HepG2 (cell line): Measurements from ENCODE around the gene EPHX1. TPM values are rescaled to one million over a fixed set of nuclear protein-coding genes. Genes with fewer than 3 reads are reported as not detected.
A peak's percentile ranks its signal among the peaks of the same experiment; 100 is the strongest.

Experiments used
- ATAC-seq: fragments of 200-7000 bp; cut with Tn5 transposase; 3 replicates; pipeline ENCODE4 v1.9.1; 2020; ENCODE audit warnings: mild to moderate bottlenecking, moderate library complexity
- BruUV-seq: library from RNA; stranded (reverse); fragments of 400-500 nt; replicated peaks from 2 replicates; lab custom pipeline; 2021; lab: Mats Ljungman, UMichigan
- CTCF ChIA-PET: fragments of 300-600 bp; formaldehyde crosslinking; extraction: SDS; loops from one replicate; lab custom pipeline; 2021; ENCODE audit warnings: low total read pairs, inconsistent platforms, low intra/inter-chr PET ratio; lab: Yijun Ruan, JAX
- POLR2A ChIA-PET: fragments of 350-600 bp; sonication (Branson Sonifier 250); formaldehyde crosslinking; loops from one replicate; lab custom pipeline; 2020; ENCODE audit warnings: antibody characterized with exemption, inconsistent platforms; lab: Yijun Ruan, JAX
- DNase-seq: peaks from one replicate; pipeline ENCODE4 v3.0.0-alpha.2; 2015; ENCODE audit warnings: low spot score
- FAIRE-seq: peaks from 3 replicates; lab custom pipeline; 2011; peaks lifted over from hg19 to GRCh38; lab: Jason Lieb, UNC
- H2AFZ ChIP-seq: one replicate; pipeline ENCODE4 v1.6.1; 2011; ENCODE audit warnings: low read length, inconsistent platforms
- H3K27ac ChIP-seq: fragments of 300-600 bp; 3 replicates; pipeline ENCODE4 v1.8.0; 2011; ENCODE audit warnings: mixed run types, mild to moderate bottlenecking, mixed read lengths, low read length, inconsistent platforms; ENCODE audit not compliant: insufficient read depth; ENCODE audit errors: extremely low read length
- H3K27me3 ChIP-seq, 2 experiments: fragments of 200-600 bp in 1 of 2; 2 replicates in 1 of 2; 3 replicates in 1 of 2; pipeline versions ENCODE4 v1.6.0 to v1.8.0; 2011; ENCODE audit warnings: low read length in 2 of 2, mild to moderate bottlenecking in 2 of 2, moderate library complexity in 2 of 2, inconsistent platforms in 1 of 2; ENCODE audit not compliant: insufficient read depth in 2 of 2, control insufficient read depth in 1 of 2
- H3K36me3 ChIP-seq, 2 experiments: fragments of 200-600 bp in 1 of 2; replicated peaks in 1 of 2; 2 replicates in 1 of 2; 3 replicates in 1 of 2; pipeline versions ENCODE4 v1.5.1 to v1.8.0; 2011; ENCODE audit warnings: low read length in 2 of 2, inconsistent platforms in 1 of 2; ENCODE audit not compliant: insufficient read depth in 2 of 2, control insufficient read depth in 1 of 2
- H3K4me1 ChIP-seq: 2 replicates; pipeline ENCODE4 v1.5.1; 2012; ENCODE audit warnings: low read length, inconsistent platforms; ENCODE audit not compliant: insufficient read depth
- H3K4me2 ChIP-seq: 2 replicates; pipeline ENCODE4 v1.6.0; 2011; ENCODE audit warnings: low read depth, low read length, inconsistent platforms
- H3K4me3 ChIP-seq, 3 experiments: fragments of 200-600 bp in 1 of 3; sonication (generic), shearing (Covaris generic) in 1 of 3; replicated peaks in 1 of 3; 2 replicates each; pipeline ENCODE4 v1.5.1; 2011 to 2016; ENCODE audit warnings: low read length in 3 of 3, inconsistent platforms in 2 of 3, low read depth in 2 of 3, mild to moderate bottlenecking in 2 of 3, control low read depth in 1 of 3, mixed read lengths in 1 of 3; ENCODE audit not compliant: insufficient read depth in 1 of 3
- H3K79me2 ChIP-seq: one replicate; pipeline ENCODE4 v1.6.1; 2011; ENCODE audit warnings: low read length, inconsistent platforms; ENCODE audit not compliant: insufficient read depth
- H3K9ac ChIP-seq: 2 replicates; pipeline ENCODE4 v1.6.0; 2011; ENCODE audit warnings: mild to moderate bottlenecking, low read depth, low read length, inconsistent platforms; ENCODE audit not compliant: insufficient read depth
- H3K9me3 ChIP-seq: 2 replicates; pipeline ENCODE4 v1.5.1; 2012; ENCODE audit warnings: mild to moderate bottlenecking, low read length
- H4K20me1 ChIP-seq: 2 replicates; pipeline ENCODE4 v1.6.0; 2011; ENCODE audit warnings: inconsistent platforms, mild to moderate bottlenecking, low read length, moderate library complexity; ENCODE audit not compliant: insufficient read depth
- HNRNPL ChIP-seq: fragments of 200-400 bp; formaldehyde crosslinking; IDR thresholded peaks from 2 replicates; pipeline ENCODE4 v1.6.1; 2017; ENCODE audit warnings: mild to moderate bottlenecking, low read depth, low read length
- KLF16 ChIP-seq, 2 experiments: sonication (generic) in 1 of 2; formaldehyde crosslinking in 1 of 2; IDR thresholded peaks; 2 replicates each; pipeline versions ENCODE4 v1.6.1 to v1.8.0; 2016 to 2023; ENCODE audit warnings: missing genetic modification reagents in 2 of 2, missing compliant biosample characterization in 1 of 2
- whole genome bisulfite sequencing: methylation state at CpG from one replicate; pipeline ENCODE4 v1.1.6; 2017; ENCODE audit warnings: low lambda C conversion rate; 5-methylcytosine and 5-hydroxymethylcytosine counted together
- in situ Hi-C: cut with HindIII; loops from 2 replicates; pipeline ENCODE4 v1.10.0; 2017; ENCODE audit warnings: low pct_unique_long_range_greater_than_20kb; ENCODE audit not compliant: extremely low pct_ligation_motif_present
- intact Hi-C: fragments of 100-400 bp; cut with micrococcal nuclease; formaldehyde crosslinking; loops from one replicate; pipeline ENCODE4 v1.10.0; 2022; ENCODE audit not compliant: unreplicated experiment
- polyA plus RNA-seq, 8 experiments: library from polyadenylated mRNA; depleted of rRNA in 3 of 8; stranded (reverse) in 7 of 8; unstranded in 1 of 8; fragments of >200 nt; fragmentation: Illumina TruSeq in 4 of 8; extraction: Trizol in 4 of 8; gene quantifications; 2 replicates each; pipeline versions ENCODE4 v1.2.1 to v1.2.3, GENCODE V29; 2011 to 2016; ENCODE audit warnings: low read depth in 4 of 8, missing spikeins in 1 of 8, mixed read lengths in 1 of 8; ENCODE audit not compliant: insufficient read depth in 1 of 8
- total RNA-seq, 5 experiments: library from RNA; depleted of rRNA; stranded (reverse); fragments of >200 nt; fragmentation: Illumina TruSeq; extraction: Trizol; gene quantifications; 2 replicates each; pipeline ENCODE4 v1.2.3, GENCODE V29; 2016; ENCODE audit warnings: low read depth in 1 of 5
- TF ChIP-seq, protein P1 (sequence below): sonication (generic); formaldehyde crosslinking; conservative IDR thresholded peaks from 2 replicates; pipeline ENCODE4 v1.4.0; 2020; ENCODE audit warnings: missing genetic modification reagents
- TF ChIP-seq, protein P2 (sequence below): sonication (generic); formaldehyde crosslinking; IDR thresholded peaks from 2 replicates; pipeline ENCODE4 v1.5.1; 2020; ENCODE audit warnings: missing genetic modification reagents, mild to moderate bottlenecking, borderline replicate concordance
- TF ChIP-seq, protein P3 (sequence below): sonication (generic); formaldehyde crosslinking; IDR thresholded peaks from 2 replicates; pipeline ENCODE4 v1.5.1; 2020; ENCODE audit warnings: mild to moderate bottlenecking, missing genetic modification reagents, moderate library complexity
- TF ChIP-seq, protein P4 (sequence below): sonication (generic); formaldehyde crosslinking; IDR thresholded peaks from 2 replicates; pipeline ENCODE4 v1.4.0; 2020; ENCODE audit warnings: mild to moderate bottlenecking, missing genetic modification reagents

EPHX1 gene
- total and polyA plus RNA-seq, 2 of the 13 experiments (the other 11 are each of a cell fraction or from before 2014, with no cell fraction given): 27.7 to 36.5 TPM

DNA sequence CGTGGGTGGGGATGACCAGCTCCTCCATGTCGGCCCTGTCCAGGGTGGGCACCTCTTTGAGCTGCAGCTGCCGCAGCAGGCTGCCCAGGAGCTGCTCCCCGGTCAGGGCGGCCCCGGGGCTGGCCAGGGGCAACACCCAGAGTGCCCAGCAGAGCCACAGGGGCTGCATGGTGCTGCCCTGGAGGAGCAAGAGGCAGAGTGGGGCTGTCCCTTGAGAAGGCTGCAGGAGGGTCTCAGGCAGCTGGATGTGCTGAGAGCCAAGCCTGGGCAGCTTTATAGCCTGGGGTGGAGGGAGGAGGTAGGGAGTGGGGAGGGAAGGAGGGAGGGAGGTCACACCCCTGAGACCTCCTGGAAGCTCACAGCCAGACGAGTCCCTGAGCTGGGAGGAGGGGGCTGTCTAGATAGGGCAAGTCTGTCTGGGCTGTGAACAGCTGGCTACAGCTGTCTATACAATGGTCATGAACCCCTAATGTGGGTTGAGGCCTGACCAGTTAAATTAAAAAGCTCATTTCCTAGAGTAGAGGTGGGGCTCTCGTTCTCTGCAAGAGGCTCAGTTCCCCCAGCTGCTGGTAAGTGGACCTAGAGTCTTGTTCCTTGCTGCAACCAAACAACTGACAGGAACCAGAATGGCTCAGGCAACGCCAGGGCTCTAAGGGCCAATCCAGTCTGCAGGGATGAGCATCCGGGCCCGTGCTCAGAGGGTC lies 79.1 kb downstream of the EPHX1 start, which contains the start of gene LEFTY1:
Gene LEFTY1, minus strand, starts transcription at position 249 of the 704 bp plus-strand sequence. Its CDS starts 80 bp downstream, at position 169.
- FAIRE-seq (no peak), ATAC-seq (peak; percentile 45), DNase-seq (no peak)
- intact Hi-C loops (loop anchor here (10.0 kb wide), 1 partner anchor 86 kb away; no protein-coding TSS in a partner anchor), in situ Hi-C loops (no loop called here)
- WGBS: 5% methylated on average over 4 of the region's 11 CpGs
- Histone ChIP-seq H2AFZ (no peak within 1 kb of the TSS), H3K9me3 (no peaks in the 10 kb centered on the region), H3K4me1 (peaks cover 64% of the 10 kb centered on the region), H3K9ac (peak within 1 kb of the TSS; percentile 36), H4K20me1 (no peaks in the 10 kb centered on the region), H3K36me3 (no peaks in the 10 kb centered on the region), H3K27ac (no peak within 1 kb of the TSS), H3K4me2 (peak within 1 kb of the TSS; percentile 83), H3K27me3 (no peaks in the 10 kb centered on the region; a peak in 1 of 5 replicates), H3K79me2 (no peaks in the 10 kb centered on the region), H3K4me3 (peak within 1 kb of the TSS; percentile 40 to 76 (median 43); a peak in 5 of 6 replicates)
- TF ChIP-seq, protein P1, sequence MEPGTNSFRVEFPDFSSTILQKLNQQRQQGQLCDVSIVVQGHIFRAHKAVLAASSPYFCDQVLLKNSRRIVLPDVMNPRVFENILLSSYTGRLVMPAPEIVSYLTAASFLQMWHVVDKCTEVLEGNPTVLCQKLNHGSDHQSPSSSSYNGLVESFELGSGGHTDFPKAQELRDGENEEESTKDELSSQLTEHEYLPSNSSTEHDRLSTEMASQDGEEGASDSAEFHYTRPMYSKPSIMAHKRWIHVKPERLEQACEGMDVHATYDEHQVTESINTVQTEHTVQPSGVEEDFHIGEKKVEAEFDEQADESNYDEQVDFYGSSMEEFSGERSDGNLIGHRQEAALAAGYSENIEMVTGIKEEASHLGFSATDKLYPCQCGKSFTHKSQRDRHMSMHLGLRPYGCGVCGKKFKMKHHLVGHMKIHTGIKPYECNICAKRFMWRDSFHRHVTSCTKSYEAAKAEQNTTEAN (CRISPR knock-in tag): no peak
- TF ChIP-seq, protein P2, sequence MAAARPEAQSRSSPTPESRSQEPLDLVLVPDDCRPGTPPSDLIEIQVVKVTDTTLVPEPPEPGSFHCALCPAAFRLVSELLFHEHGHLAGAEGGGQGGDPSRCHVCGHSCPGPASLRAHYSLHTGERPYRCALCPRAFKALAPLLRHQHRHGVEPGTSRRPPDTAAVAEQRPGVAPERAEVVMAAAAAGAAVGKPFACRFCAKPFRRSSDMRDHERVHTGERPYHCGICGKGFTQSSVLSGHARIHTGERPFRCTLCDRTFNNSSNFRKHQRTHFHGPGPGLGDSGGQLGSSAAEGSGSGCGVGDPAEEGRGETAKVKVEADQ (CRISPR knock-in tag): 0 out of 2 replicates have a peak, but pooled peaks have one; percentile 37
- TF ChIP-seq HNRNPL: 0 out of 2 replicates have a peak, but pooled peaks have one; percentile 27
- no peak for TF ChIP-seq KLF16 (CRISPR knock-in tag; IDR thresholded peaks at IDR 0.05)
- TF ChIP-seq, protein P3, sequence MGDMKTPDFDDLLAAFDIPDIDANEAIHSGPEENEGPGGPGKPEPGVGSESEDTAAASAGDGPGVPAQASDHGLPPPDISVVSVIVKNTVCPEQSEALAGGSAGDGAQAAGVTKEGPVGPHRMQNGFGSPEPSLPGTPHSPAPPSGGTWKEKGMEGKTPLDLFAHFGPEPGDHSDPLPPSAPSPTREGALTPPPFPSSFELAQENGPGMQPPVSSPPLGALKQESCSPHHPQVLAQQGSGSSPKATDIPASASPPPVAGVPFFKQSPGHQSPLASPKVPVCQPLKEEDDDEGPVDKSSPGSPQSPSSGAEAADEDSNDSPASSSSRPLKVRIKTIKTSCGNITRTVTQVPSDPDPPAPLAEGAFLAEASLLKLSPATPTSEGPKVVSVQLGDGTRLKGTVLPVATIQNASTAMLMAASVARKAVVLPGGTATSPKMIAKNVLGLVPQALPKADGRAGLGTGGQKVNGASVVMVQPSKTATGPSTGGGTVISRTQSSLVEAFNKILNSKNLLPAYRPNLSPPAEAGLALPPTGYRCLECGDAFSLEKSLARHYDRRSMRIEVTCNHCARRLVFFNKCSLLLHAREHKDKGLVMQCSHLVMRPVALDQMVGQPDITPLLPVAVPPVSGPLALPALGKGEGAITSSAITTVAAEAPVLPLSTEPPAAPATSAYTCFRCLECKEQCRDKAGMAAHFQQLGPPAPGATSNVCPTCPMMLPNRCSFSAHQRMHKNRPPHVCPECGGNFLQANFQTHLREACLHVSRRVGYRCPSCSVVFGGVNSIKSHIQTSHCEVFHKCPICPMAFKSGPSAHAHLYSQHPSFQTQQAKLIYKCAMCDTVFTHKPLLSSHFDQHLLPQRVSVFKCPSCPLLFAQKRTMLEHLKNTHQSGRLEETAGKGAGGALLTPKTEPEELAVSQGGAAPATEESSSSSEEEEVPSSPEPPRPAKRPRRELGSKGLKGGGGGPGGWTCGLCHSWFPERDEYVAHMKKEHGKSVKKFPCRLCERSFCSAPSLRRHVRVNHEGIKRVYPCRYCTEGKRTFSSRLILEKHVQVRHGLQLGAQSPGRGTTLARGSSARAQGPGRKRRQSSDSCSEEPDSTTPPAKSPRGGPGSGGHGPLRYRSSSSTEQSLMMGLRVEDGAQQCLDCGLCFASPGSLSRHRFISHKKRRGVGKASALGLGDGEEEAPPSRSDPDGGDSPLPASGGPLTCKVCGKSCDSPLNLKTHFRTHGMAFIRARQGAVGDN (CRISPR knock-in tag): peak; percentile 41; the same call in 1 of the 2 replicates
- TF ChIP-seq, protein P4, sequence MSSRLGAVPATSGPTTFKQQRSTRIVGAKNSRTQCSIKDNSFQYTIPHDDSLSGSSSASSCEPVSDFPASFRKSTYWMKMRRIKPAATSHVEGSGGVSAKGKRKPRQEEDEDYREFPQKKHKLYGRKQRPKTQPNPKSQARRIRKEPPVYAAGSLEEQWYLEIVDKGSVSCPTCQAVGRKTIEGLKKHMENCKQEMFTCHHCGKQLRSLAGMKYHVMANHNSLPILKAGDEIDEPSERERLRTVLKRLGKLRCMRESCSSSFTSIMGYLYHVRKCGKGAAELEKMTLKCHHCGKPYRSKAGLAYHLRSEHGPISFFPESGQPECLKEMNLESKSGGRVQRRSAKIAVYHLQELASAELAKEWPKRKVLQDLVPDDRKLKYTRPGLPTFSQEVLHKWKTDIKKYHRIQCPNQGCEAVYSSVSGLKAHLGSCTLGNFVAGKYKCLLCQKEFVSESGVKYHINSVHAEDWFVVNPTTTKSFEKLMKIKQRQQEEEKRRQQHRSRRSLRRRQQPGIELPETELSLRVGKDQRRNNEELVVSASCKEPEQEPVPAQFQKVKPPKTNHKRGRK (CRISPR knock-in tag): no peak
- ChIA-PET POLR2A (interaction anchor here (1.1 to 3.7 kb wide), 3 partner anchors 8 to 111 kb away, joined by 3 to 28 read pairs (median 7); partner anchors contain the start of genes PYCR2, SRP9 and TMEM63A), CTCF (no interaction called here)
- BruUV-seq: no TSS peak
